GM10248 (cell line): ENCODE measurements around the gene C4orf50.

Source experiments
- CTCF ChIA-PET: fragments of 300-600 bp; sonication (Branson Sonifier 250); formaldehyde crosslinking; extraction: SDS; loops from one replicate; lab custom pipeline; 2021; ENCODE audit warnings: antibody characterized with exemption; lab: Yijun Ruan, JAX
- POLR2A ChIA-PET: fragments of 350-650 bp; sonication (Branson Sonifier 250); formaldehyde crosslinking; extraction: SDS; loops from one replicate; lab custom pipeline; 2020; ENCODE audit warnings: antibody characterized with exemption; lab: Yijun Ruan, JAX
- DNase-seq: peaks from one replicate; pipeline ENCODE4 v3.0.0; 2012; ENCODE audit errors: extremely low spot score
- TF ChIP-seq, protein P1 (sequence below): IDR thresholded peaks from 2 replicates; pipeline ENCODE4 v1.5.1; 2012; ENCODE audit warnings: mild to moderate bottlenecking, low read depth; ENCODE audit errors: extremely low read depth, missing control alignments, control extremely low read depth

Gene C4orf50

DNA sequence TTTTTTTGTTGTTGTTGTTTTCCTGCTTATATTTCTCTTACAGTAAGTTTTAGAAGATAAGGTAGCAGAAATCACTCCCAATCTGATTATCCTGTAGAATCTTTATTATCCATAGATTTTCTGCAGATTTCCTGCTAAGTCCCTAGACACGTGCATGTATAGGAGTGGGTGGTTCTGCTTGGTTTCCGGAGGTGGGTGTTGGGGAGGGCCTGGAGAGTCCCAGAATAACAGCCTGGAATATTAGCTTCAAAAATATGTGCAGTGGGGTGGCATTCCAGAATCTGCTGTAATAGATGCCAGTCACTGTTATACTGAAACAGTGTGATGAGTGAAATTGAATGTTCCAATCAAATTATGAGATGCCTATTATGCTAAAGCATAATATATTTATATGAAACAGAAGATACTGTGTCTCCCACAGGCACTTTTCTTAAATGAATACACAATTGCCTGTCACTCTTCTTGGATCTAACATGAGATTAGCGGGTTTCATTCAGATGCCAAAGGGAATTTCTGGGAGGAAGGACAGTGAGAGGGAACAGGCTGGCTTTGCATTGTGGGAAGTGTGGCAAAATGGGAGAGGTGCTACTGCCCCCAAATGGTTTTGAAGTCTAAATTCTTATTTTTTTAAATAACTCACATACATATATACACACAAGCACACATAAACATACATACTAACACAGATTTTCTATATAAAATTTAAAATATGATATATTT, 37.6 kb downstream of the C4orf50 start:
- ChIA-PET CTCF (no interaction called here), POLR2A (no interaction called here)
- TF ChIP-seq, protein P1, sequence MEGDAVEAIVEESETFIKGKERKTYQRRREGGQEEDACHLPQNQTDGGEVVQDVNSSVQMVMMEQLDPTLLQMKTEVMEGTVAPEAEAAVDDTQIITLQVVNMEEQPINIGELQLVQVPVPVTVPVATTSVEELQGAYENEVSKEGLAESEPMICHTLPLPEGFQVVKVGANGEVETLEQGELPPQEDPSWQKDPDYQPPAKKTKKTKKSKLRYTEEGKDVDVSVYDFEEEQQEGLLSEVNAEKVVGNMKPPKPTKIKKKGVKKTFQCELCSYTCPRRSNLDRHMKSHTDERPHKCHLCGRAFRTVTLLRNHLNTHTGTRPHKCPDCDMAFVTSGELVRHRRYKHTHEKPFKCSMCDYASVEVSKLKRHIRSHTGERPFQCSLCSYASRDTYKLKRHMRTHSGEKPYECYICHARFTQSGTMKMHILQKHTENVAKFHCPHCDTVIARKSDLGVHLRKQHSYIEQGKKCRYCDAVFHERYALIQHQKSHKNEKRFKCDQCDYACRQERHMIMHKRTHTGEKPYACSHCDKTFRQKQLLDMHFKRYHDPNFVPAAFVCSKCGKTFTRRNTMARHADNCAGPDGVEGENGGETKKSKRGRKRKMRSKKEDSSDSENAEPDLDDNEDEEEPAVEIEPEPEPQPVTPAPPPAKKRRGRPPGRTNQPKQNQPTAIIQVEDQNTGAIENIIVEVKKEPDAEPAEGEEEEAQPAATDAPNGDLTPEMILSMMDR = no peak
- no peak for DNase-seq

DNA sequence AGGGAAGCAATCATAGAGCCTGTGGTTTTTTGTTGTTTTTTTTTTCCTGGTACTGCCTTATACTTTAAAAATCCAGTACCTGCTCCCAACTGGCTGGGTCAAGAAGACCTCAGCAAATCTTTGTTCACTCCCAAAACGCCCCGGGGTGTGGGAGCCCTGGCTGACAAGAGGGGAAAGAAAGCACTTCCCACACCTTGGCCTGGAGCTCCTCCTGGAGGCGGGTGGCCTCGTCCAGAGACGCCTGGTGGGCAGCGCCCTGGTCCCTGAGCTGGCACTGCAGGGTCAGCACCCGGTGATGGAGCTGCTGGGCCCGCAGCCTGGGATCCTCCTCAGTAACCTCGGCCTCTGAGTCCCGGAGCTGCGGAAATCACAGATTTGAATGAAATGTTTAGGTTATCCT, 38.2 kb downstream of the C4orf50 start:
- ChIA-PET CTCF (no interaction called here), POLR2A (no interaction called here)
- no peak for DNase-seq
- TF ChIP-seq, protein P1 = no peak

- POLR2A ChIA-PET = no interaction called here
- no peak for DNase-seq
- TF ChIP-seq, protein P1 = no peak
- CTCF ChIA-PET = no interaction called here
Observed at GRCh38 chr4:5976921-5977320, 41.3 kb downstream of the C4orf50 start.

GRCh38 chr4:5976431-5976830, 41.8 kb downstream of the C4orf50 start:
- ChIA-PET CTCF (interaction anchor here (0.8 kb wide), 1 partner anchor 21 kb away, joined by 3 read pairs; no protein-coding TSS in a partner anchor), POLR2A (no interaction called here)
- no peak for DNase-seq
- TF ChIP-seq, protein P1 = no peak

- DNase-seq = no peak
- CTCF ChIA-PET = interaction anchor here (1.2 kb wide), 1 partner anchor 24 kb away, joined by 4 read pairs; no protein-coding TSS in a partner anchor
- TF ChIP-seq, protein P1 = no peak
- POLR2A ChIA-PET = no interaction called here
Observed at GRCh38 chr4:5974321-5974720, 43.9 kb downstream of the C4orf50 start.

- CTCF ChIA-PET = interaction anchor here (1.2 kb wide), 1 partner anchor 25 kb away, joined by 4 read pairs; no protein-coding TSS in a partner anchor
- POLR2A ChIA-PET = no interaction called here
- no peak for DNase-seq
- TF ChIP-seq, protein P1 = no peak
Observed at GRCh38 chr4:5973486-5974220, 44.6 kb downstream of the C4orf50 start.
